ENCODE data around the gene COCH.

COCH gene

GRCh38 chr14:30861200-30861599 lies 13.2 kb upstream of the COCH start:
- no peak for FAIRE-seq
- DNase-seq (ENCODE audit: insufficient read length, low spot score) = no peak
- no peak for TF ChIP-seq CTCF (IDR thresholded peaks at IDR 0.05; ENCODE audit: insufficient read depth, missing control alignments)

- FAIRE-seq (no peak), DNase-seq (ENCODE audit: insufficient read length, low spot score) (no peak)
Measured at GRCh38 chr14:30864934-30865333, 9.4 kb upstream of the COCH start.

GRCh38 chr14:30868736-30869135 lies 5.6 kb upstream of the COCH start:
- TF ChIP-seq CTCF (IDR thresholded peaks at IDR 0.05; ENCODE audit: insufficient read depth, missing control alignments) = no peak
- no peak for FAIRE-seq
- DNase-seq (ENCODE audit: insufficient read length, low spot score) = no peak

More at GRCh38 chr14:30864934-30865333, 9.4 kb upstream of the COCH start:
- TF ChIP-seq CTCF (IDR thresholded peaks at IDR 0.05; ENCODE audit: insufficient read depth, missing control alignments) = no peak

DNA sequence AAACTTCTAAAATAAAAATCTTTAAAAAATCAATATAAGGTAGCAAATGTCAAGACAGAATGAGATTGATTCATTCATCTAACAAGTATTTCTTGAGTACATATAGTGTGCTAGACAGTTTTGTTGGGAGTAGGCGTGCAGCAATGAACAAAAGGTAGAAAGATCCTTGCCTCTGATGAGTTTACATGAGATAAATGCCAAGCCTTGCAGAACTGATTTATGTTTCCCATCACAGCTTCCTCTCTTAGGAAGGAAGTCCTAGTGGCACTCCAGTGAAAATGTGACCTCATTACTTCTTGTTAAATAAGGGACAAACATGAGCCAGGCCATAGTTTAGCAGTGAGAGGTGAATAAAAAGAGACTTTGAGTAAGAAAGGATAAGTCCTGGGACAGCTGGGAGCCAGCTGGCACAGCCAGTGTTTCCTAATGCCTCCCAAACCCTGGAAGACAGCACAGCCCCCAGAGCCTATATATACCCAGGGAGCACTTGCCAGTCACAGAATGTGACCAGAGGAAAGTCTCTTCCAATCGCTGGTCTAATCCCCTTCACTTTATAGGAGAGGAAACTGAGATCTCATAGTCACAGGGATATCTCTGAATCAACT lies 4.7 kb upstream of the COCH start:
- no peak for DNase-seq (ENCODE audit: insufficient read length, low spot score)
- no peak for FAIRE-seq
- no peak for TF ChIP-seq CTCF (IDR thresholded peaks at IDR 0.05; ENCODE audit: insufficient read depth, missing control alignments)

DNA sequence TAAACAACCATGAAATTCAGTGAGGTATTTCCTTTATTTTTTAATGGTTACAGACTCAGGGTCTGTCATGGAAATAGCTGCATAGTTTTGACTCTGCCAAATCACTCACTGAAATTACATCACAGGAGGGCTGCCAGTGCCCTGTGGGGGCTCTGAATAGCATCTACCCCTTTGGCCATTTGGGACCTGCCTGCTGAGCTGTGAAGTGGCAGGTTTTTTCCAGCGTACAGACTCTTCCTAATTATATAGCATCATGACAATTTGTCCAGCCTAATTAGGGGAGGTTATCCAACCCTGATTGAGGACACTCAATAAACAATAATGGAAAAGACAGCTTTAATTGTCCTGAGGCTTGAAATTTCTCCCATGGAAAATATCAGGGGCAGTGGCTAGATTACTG lies 1.8 kb upstream of the COCH start:
- DNase-seq (ENCODE audit: insufficient read length, low spot score) (no peak), FAIRE-seq (no peak)
- TF ChIP-seq CTCF (IDR thresholded peaks at IDR 0.05; ENCODE audit: insufficient read depth, missing control alignments) = no peak

GRCh38 chr14:30873308-30874119 lies 845 bp upstream of the COCH start:
- TF ChIP-seq CTCF (IDR thresholded peaks at IDR 0.05; ENCODE audit: insufficient read depth, missing control alignments) = no peak
- DNase-seq (ENCODE audit: insufficient read length, low spot score) (no peak), FAIRE-seq (no peak)
